Measurements from ENCODE around the gene ATL2.
"Not testable (repeated sequence)": the region's sequence is repeated elsewhere in the genome, so short reads cannot be mapped to it uniquely, and the experiment has no call there.

The ATL2 gene

DNA sequence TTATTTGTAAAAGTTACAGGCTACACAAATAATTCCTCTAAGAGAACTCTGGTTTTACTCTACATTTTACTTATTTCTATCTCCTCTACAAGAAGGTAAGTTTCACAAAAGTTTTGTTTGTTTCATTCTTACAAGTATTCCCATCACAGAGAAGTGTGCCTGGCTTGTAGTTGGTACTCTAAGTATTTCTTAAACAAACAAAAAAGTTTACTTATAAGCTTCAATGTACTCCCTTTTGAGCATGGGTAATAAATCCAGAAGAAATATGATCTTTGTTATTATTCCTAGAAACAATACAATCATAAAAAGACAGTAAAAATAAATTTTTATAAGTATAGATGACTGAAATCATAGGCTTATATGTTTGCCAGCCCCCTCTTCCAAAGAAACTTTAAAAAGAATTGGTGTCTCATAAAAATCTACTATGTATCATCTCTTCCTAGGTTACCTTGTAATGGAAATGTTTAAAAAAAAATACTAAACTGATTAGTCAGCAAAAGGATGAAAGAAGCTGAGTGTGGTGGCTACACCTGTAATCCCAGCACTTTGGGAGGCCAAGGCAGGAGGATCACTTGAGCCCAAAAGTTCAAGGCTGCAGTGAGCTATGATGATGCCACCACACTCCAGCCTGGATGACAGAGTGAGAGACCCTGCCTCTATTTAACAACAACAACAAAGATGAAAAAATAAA, 54.7 kb downstream of the ATL2 start:
- no peak for DNase-seq

DNA sequence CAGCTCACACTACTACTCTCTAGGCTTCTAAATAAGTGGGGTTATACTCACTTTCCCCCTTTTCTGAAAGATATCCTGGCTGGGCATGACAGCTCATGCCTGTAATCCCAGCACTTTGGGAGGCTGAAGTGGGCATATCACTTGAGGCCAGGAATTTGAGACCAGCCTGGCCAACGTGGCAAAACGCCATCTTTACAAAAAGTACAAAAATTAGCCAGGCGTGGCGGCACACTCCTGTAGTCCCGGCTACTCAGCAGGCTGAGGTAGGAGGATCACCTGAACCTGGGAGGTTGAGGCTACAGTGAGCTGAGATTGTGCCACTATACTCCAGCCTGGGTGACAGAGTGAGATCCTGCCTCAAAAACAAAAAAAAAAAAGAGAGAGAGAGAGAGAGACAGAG, 57.8 kb downstream of the ATL2 start:
- DNase-seq, result not testable (repeated sequence)

DNA sequence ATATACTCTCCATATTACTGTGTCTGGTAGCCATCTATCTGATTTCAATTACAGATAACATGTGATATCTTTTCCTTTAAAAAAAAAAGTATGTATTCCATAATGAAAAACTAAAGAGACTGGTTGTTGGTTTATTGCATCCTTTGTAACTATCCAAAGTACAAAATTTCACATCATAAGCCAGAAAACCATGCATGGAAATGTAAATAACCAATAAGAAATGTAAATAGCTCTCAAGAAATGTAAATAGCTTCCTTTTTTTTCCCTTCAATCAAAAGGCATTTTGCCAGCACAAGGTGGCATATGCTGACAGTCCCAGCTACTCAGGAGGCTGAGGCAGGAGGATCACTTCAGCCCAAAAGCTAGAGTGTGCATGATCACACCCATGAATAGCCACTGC, 59.3 kb downstream of the ATL2 start:
- no peak for DNase-seq

DNA sequence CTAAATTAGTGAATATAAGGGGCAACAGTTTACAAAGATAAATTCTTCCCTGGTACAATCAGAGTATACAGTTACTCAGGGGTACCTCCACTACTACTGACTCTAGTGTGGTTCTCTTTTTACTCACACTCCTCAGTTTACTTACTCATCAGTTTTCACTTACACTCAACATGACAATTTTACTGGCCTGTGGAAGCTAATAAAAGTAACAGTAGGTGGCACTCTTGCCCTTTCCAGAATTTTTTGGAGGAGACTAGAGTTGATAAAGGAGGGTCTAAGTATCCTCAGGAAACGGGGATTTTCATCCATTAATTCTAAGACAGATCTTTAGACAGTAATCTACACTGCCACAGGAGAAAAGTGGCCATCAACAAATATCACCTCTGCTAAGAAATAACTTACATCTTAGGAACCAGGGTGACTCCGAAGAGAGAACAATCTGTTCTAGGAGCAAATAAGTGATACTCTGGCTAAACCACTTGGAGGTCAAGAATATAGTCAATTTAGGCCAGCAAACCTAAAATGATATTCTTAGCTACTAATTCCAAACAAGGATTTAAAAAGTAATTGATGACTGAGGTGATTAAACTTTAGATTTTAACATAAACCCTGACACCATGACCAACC, 61.3 kb downstream of the ATL2 start:
- DNase-seq, result peak; percentile 63 to 85 (median 79)

DNA sequence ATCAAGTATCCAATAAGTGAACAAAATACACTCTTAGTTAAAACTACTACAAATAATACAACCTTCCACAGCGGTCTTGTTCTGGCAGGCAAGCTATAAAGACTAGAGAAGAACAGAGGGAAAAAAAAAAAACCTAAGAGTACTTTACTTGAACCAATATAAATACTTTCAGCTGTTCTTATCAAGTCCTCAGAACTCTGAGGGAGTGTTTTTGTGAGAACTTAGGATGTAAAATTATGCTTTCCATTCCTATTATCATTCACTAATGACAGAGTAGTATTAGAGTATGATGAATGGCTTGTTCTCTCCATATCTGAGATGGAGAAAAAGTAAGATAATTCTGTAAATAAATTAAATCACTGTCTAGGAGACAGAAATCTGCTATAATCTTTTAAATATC, 68.3 kb downstream of the ATL2 start:
- no peak for DNase-seq

DNA sequence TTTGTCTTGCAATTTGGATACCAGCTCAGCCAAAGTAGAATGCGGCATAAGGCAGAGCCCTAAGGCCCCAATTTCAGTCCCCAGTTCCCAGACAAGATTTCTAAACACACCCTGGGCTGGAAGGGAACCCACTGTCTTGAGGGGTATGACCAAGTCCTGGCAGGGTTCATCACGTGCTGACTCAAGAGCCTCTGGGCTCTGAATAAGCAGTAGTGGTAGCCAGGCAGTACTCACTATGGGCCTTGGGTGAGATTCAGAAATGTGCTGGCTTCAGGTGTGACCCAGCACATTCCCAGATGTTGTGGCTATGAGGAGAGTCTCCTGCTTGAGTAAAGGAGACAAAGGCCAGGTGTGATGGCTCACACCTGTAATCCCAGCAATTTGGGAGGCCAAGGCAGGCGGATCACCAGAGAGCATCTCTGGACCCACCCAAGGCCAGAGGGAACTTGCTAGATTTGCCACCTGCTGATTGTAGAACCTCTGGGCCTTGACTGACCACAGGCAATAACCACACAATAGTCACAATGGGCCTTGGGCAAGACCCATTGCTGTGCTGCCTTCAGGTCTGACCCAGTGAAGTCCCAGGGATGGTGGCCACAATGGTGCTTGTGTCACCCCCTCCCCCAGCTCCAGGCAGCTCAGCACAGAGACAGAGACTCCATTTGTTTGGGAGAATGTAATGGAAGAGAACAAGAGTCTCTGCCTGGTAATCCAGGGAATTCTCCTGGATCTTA, 74.9 kb downstream of the ATL2 start:
- DNase-seq, result no peak

DNA sequence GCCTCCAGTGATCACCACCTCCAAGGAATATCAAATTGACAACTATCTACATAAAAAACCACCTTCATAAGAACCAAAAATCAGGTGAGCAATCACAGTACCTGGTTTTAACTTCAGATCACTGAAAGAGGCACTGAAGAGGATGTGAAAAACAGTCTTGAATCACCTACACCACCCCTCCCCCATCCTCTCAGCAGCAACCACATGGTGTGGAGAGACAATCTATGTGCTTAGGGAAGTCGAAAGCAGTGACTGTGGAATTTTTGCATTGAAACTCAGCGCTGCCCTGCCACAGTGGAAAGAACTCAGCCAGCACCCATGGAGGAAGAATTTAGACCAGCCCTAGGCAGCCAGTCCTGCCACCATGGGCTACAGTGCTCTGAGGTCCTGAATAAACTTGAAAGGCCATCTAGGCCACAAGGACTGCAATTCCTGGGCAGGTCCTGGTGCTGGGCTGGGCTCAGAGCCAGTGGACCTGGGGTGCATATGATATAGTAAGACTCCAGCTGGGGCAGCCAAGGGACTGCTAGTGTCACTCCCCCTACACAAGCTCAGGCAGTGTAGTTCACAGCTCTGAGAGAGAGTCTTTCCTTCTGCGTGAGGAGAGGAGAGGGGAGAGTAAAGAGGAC, 75.6 kb downstream of the ATL2 start:
- peak in 1 of 3 donors; percentile 2 for DNase-seq

DNA sequence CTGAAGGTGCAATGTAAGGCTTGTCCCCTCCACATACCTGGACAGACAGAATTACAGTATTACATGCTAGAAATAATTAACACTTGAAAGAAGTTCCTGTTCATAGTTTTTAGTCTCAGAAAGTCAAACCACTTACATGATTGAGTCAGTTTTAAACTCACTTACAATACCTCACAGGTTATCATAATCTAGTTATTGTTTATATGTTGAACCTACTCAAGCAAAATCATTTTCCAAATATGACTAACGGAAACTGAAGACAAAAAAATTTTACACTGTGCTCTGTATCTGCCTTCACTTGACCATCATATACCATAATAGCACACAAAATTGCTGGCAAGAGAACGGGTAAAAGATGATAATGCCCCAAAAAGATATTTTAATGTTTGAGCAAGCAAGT, 78.5 kb downstream of the ATL2 start:
- no peak for DNase-seq

DNA sequence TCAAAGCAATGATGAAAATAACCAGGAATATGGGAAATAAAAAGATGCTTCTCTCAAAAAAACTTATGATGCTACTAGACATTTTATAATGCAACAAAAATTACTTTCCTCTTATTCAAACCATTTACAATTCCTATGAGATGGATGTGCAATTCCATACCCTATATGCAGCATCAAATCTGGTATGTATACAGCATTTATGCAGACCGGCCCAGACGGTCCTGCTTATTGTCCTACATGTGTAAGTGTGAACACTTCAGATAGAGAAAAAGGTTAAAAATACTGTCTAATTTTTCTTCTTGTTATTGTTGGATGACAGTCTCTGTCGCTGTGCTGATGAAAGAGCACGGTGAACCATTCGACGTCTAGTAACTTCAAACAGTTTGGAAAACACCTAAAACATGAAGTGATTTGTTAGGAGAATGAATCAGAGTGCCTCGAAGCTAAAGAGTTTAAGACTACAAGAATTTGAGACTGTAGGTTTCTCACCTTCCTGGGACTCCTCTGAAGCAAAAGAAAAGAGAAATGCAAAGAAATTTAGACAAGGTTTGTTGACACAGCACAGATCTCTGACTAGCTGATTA, 80.8 kb downstream of the ATL2 start:
- DNase-seq, result no peak

DNA sequence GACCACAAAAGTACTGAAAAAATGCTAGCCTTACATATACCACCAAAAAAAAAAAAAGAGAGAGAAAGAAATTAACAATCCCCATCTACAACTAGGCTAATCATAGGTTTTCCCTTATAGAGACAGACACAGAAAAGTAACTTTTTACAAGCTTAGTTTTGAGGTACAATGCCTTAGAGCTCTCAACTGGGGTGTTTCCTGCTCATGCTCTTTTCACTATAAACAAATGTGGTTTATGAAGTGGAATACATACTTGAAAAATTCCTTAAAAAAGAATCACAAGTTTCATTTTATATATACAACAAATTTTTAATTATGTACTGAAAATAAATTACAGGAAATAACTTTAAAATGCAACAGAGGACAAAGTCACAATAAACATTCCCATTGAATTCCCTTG, 82.5 kb downstream of the ATL2 start:
- DNase-seq, result no peak

DNA sequence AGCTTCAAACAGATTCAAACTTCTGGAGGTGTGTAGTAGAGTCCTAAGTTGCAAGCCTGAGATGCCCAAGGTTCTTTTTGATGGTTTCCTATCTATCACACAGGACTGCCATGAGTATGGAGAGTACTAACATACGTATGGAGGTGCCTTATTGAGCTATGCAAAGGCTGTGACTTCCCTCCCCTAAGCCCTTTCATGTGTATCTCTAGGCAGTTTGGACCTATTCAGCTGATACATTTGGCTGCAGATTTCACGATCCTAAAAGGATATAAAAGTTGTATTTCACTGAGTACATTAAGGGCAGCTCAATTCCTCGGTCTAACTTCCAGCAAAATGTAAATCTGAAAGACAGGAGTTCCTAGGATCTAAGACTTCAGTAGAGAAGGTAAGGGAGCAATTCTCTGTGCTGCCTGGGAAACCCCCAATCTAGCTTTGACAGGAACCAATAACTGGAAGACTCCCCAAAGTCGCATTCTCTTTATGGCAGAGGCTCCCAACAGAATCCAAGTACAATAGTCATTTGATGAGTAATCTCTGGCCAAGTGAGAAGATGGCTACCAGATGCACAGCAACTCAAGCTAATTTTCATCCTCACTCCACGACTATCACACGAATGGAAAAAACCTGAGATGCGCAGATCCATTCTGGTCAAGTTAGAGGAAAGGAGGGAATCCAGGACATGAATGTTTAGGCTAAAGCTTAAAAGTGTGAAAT, 83.8 kb downstream of the ATL2 start:
- no peak for DNase-seq

DNA sequence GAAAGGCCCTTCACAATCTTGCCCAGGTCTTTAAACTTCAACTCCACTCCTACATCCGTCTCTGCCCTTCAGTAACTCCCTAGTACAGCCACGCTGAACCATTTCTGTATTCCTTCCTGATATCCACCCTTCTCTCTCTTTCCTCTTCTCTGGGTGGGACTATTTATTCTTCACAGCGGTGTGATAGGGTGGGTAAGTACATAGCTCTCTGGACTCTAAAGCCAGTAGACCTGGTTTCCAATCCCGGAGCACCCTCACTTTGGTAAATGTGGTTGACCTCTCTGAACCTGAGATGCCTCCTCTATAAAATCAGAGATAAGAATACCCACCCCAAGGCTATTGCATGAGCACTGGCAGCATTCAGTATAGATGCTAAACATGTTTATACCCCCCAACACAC, 86.7 kb downstream of the ATL2 start:
- no peak for DNase-seq

DNA sequence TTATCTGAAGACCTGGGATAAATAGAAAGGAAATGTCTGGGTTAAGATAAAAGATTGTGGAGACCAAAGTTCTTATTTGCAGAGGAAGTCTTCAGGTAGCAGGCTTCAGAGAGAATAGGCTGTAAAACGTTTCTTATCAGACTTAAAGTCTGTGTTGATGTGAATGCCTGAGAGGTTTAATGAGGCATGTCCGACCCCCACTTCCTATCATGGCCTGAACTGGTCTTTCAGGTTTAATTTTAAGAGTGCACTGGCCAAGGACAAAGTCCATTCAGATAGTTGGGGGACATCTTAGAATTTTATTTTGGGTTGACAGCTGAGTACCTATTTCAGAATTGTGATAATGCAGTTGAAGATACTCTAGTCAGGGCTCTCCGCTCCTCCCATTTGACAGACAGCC, 92.1 kb downstream of the ATL2 start:
- no peak for DNase-seq

DNA sequence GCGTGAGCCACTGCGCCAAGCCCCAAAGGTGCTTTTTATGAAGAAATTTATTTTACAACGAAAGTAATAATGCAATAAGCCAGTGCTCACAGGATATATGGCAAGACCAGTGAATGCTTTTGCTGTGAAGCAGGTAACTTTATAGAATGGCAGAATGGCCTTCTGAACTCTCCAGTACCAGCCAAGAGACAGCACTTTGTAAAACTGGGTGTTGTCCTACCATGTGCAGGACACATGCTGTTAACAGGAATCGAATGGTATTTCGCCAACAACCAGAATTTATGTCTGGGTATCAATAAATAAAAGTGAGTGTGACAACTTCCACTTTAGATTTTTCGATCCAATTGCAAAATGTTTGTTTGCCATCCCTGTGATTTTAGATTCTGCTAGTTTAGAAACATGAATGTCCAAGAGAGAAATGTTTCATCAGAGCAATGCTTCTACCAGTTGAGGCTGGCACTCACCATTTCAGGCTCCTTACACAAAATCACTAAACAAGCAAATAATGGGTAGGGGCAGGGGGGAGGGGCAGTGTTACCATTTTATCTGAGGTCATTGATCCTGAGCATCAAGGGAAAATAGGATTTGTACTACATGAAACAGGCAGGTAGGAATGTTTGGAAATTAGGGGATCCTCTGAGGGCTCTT, 95.9 kb downstream of the ATL2 start:
- DNase-seq, result no peak

DNA sequence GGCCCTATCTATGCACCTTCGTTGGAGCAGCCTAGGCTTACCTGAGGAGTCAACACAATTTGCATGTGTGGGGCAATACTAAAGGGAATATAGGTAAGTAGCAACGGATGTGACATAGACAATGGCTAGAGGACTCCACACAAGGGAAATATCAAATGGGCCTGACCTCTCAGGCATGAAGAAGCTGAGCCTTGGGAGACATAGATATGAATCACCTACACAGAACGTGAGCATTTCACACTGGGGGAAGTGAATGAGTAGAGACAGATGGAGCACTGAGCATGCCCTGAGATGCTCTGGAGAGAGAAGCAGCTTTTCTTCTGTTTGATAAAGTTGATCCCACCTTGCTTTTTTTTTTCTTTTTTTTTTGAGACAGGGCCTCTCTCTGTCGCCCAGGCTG, 97.9 kb downstream of the ATL2 start:
- no peak for DNase-seq

DNA sequence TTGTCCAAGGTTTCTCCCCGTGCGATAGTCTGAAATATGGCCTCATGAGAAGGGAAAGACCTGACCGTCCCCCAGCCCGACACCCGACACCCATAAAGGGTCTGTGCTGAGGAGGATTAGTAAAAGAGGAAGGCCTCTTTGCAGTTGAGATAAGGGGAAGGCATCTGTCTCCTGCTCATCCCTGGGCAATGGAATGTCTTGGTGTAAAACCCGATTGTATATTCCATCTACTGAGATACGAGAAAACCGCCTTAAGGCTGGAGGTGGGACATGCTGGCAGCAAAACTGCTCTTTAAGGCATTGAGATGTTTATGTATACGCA, 99.0 kb downstream of the ATL2 start:
- not testable (repeated sequence) for DNase-seq

DNA sequence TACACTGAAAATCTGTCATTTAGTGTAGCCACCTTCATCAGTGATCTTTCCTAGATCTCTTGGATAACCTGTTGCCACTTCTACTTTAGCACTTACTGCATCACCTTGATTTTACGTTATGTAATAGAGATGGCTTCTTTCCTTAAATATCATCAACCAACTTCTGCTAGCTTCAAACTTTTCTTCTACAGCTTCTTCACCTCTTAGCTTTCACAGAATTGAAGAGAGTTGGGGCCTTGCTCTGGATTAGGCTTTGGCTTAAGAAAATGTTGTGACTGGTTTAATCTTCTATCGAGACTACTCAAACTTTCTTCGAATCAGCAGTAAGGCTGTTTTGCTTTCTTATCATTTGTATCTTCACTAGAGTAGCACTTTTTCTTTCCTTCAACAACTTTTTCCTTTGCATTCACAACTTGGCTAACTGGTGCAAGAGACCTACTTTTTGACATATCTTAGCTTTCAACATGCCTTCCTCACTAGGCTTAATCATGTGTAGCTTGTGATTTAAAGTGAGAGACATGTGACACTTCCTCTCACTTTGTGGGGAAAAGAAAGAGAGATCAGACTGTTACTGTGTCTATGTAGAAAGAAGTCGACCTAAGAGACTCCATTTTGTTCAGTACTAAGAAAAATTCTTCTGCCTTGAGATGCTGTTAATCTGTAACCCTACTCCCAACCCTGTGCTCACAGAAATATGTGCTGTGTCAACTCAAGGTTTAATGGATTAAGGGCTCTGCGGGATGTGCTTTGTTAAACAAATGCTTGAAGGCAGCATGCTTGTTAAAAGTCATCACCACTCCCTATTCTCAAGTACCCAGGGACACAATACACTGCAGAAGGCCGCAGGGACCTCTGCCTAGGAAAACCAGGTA, 99.6 kb downstream of the ATL2 start:
- no peak for DNase-seq

DNA sequence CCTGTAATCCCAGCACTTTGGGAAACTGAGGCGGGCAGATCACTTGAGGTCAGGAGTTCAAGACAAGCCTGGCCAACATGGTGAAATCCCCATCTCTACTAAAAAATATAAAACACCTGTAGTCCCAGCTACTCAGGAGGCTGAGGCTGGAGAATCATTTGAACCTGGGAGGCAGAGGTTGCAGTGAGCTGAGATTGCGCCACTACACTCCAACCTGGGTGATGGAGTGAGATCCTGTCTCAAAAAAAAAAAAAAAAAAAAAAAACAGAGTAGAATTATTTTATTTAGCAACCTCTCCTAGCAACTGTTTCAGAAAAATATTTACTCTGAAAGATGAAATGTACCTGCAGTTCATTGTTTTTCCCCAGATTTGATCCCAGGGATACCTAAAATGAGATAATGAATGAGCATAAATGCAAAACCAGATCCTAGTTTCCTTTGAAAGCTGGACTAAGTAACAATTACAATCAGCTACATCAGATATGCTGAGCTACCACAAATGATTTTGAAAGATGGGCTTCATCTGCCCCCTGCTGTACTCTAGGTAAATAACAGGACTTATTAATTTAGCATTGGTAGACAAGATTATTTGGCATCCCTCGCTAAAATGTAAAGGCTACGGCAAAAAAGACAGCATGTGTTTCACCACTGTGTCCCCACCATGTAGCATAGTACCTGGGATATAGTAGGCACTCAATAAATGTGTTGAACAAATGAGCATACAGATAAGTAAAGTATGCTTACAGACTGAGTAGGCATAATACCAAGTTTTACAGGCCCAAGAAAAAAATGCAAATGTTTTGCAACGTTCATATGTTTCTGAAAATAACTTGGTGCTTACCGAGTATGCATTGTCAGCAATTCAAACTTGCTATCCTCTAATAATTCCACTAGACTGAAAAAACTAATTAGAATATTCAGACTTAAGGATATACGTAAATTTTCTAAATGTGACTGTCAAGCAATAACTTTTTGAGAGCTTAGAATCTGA, 102.5 kb downstream of the ATL2 start:
- DNase-seq, result peak; percentile 80 to 90 (median 89)

DNA sequence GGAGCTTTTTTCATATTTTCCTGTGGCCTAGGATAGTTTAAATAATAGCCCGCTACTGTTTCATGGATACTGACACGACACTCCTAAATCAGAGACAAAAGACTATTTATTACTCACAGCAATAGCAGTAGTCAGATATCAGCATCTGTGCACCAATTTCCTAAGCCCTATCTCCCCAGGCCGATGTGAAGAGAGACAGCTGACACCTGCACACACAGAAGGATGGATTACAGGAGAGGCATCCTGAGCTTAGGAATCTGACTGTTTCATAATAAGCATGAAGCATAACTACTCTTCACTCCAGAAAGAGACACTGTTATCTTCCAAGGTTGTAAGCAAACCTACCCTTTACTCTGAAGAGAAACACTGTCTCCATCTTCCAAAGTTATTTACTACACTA, 105.4 kb downstream of the ATL2 start:
- DNase-seq, result no peak

DNA sequence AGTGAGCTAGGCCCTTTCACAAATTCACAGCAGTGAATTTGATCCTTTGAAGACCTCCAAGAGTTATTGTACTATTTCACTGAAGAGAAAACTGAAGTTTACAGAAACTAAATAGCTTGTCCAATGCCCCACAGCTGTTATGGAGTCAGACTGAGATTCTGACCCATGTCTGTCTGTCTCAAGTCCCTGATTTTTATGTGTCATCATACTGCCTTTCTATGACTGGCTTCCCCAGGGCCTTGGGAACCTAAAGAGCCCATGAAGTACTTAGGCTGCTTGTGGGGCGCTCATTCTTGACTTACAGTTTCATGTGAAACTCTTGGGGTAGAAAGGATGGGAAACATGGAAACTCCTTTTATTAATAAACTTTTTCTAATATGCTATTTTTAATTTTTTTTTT, 107.7 kb downstream of the ATL2 start:
- peak in 1 of 3 donors; percentile 25 for DNase-seq
